Endothelial cell (in vitro differentiated cells): Measurements from ENCODE around the gene KLRD1. TPM values are rescaled to one million over a fixed set of nuclear protein-coding genes. Genes with fewer than 3 reads are reported as not detected.

Experiments
- DNase-seq: peaks from one replicate; pipeline ENCODE4 v3.0.0; 2021; ENCODE audit warnings: low spot score
- H3K27ac Mint-ChIP-seq: one replicate; pipeline ENCODE4 v1.8.0; 2021; ENCODE audit warnings: mixed read lengths, inconsistent platforms; ENCODE audit not compliant: unreplicated experiment
- H3K27me3 Mint-ChIP-seq: one replicate; pipeline ENCODE4 v1.8.0; 2021; ENCODE audit warnings: mild to moderate bottlenecking, moderate library complexity, mixed read lengths, inconsistent platforms; ENCODE audit not compliant: unreplicated experiment
- H3K36me3 Mint-ChIP-seq: one replicate; pipeline ENCODE4 v1.8.0; 2021; ENCODE audit warnings: mild to moderate bottlenecking, low read depth, mixed read lengths, inconsistent platforms; ENCODE audit not compliant: unreplicated experiment
- H3K4me1 Mint-ChIP-seq: one replicate; pipeline ENCODE4 v1.8.0; 2021; ENCODE audit warnings: mild to moderate bottlenecking, mixed read lengths, inconsistent platforms; ENCODE audit not compliant: unreplicated experiment
- H3K4me3 Mint-ChIP-seq: one replicate; pipeline ENCODE4 v1.8.0; 2021; ENCODE audit warnings: mild to moderate bottlenecking, mixed read lengths, inconsistent platforms; ENCODE audit not compliant: unreplicated experiment
- H3K9me3 Mint-ChIP-seq: one replicate; pipeline ENCODE4 v1.8.0; 2021; ENCODE audit warnings: mixed read lengths, inconsistent platforms; ENCODE audit not compliant: unreplicated experiment
- CTCF ChIP-seq: fragments of 200-600 bp; sonication (generic); IDR thresholded peaks from one replicate; pipeline ENCODE4 v1.5.0; 2021; ENCODE audit warnings: antibody characterized with exemption; ENCODE audit not compliant: unreplicated experiment
- long read RNA-seq: library from polyadenylated mRNA; unstranded; transcript quantifications from one replicate; pipeline ENCODE4 v2.0.0, GENCODE V29; 2020; ENCODE audit not compliant: unreplicated experiment
- total RNA-seq: library from RNA; stranded (reverse); fragmentation: NEBNext Ultra II Directional; extraction: Animal tissue kit (Norgen Biotek cat#: 25700); gene quantifications from one replicate; pipeline ENCODE4 v1.2.1, GENCODE V29; 2021; ENCODE audit not compliant: unreplicated experiment

The KLRD1 gene
- total RNA-seq: 0.49 TPM
- long read RNA-seq: 0 reads

- DNase-seq: no peak
- no peak within 1 kb of the TSS for H3K27ac Mint-ChIP-seq
- no peak for TF ChIP-seq CTCF
- no peak within 1 kb of the TSS for H3K4me3 Mint-ChIP-seq
- no peaks in the 10 kb centered on the region for H3K9me3 Mint-ChIP-seq
- no peaks in the 10 kb centered on the region for H3K27me3 Mint-ChIP-seq
- peaks cover under 1% of the 10 kb centered on the region for H3K36me3 Mint-ChIP-seq
- H3K4me1 Mint-ChIP-seq: no peaks in the 10 kb centered on the region
Observed at GRCh38 chr12:10307630-10308029, at the start of gene KLRD1. KLRD1 (plus strand) TSS chr12:10307870; CDS start chr12:10308078, 208 bp downstream.

- no peak overlapping the region for H3K27ac Mint-ChIP-seq
- H3K9me3 Mint-ChIP-seq: no peaks in the 10 kb centered on the region
- no peak for DNase-seq
- H3K27me3 Mint-ChIP-seq: no peaks in the 10 kb centered on the region
- no peak overlapping the region for H3K4me3 Mint-ChIP-seq
- no peaks in the 10 kb centered on the region for H3K36me3 Mint-ChIP-seq
- no peak for TF ChIP-seq CTCF
- H3K4me1 Mint-ChIP-seq: no peaks in the 10 kb centered on the region
Observed at GRCh38 chr12:10260927-10261326, 46.7 kb upstream of the KLRD1 start.

DNA sequence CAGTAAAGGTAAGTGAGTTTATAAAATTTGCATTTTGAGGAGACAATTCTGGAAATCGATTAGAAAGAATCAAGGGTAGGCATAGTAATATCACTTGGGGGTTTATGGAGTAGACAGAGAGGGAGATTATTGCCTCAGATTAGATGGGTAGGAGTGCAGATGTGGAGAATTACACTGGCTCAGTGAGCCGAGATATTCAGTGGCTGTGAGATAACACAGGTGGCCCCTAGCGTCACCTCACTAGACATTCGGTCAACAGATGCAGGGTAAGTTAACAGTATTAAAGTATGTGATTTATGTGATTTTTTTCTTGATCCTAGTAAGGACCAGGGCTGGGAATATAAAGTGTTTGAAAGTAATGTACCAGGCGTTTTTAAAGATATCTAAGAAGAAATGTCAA, 39.6 kb upstream of the KLRD1 start:
- Mint-ChIP-seq H3K27ac (no peak overlapping the region), H3K27me3 (no peaks in the 10 kb centered on the region), H3K36me3 (no peaks in the 10 kb centered on the region), H3K9me3 (no peaks in the 10 kb centered on the region), H3K4me1 (no peaks in the 10 kb centered on the region), H3K4me3 (no peak overlapping the region)
- DNase-seq: no peak
- TF ChIP-seq CTCF: no peak

GRCh38 chr12:10272467-10272866, 35.2 kb upstream of the KLRD1 start:
- H3K36me3 Mint-ChIP-seq: no peaks in the 10 kb centered on the region
- H3K27me3 Mint-ChIP-seq: no peaks in the 10 kb centered on the region
- no peaks in the 10 kb centered on the region for H3K4me1 Mint-ChIP-seq
- H3K9me3 Mint-ChIP-seq: no peaks in the 10 kb centered on the region
- no peak overlapping the region for H3K4me3 Mint-ChIP-seq
- no peak for TF ChIP-seq CTCF
- H3K27ac Mint-ChIP-seq: no peak overlapping the region
- no peak for DNase-seq

GRCh38 chr12:10276774-10277173, 30.9 kb upstream of the KLRD1 start:
- Mint-ChIP-seq H3K27me3 (no peaks in the 10 kb centered on the region), H3K4me3 (no peak overlapping the region), H3K9me3 (no peaks in the 10 kb centered on the region), H3K4me1 (no peaks in the 10 kb centered on the region), H3K36me3 (no peaks in the 10 kb centered on the region), H3K27ac (no peak overlapping the region)
- DNase-seq: no peak
- TF ChIP-seq CTCF: no peak
